SJCRH30 (cell line): ENCODE results near the gene MYMX. TPM values are rescaled to one million over a fixed set of nuclear protein-coding genes. Genes with fewer than 3 reads are reported as not detected.

Source experiments
- DNase-seq, 2 experiments: peaks; one replicate each; pipeline ENCODE4 v3.0.0-alpha.2; 2015 to 2020
- H3K27ac ChIP-seq: fragments of 250-450 bp; sonication (Bioruptor Pico); 2 replicates; pipeline ENCODE4 v1.5.1; 2020; ENCODE audit warnings: mild to moderate bottlenecking, moderate library complexity
- H3K27me3 ChIP-seq: fragments of 250-450 bp; sonication (Bioruptor Pico); 2 replicates; pipeline ENCODE4 v1.5.1; 2020; ENCODE audit warnings: mild to moderate bottlenecking, moderate library complexity
- H3K36me3 ChIP-seq: fragments of 250-450 bp; sonication (Bioruptor Pico); 2 replicates; pipeline ENCODE4 v1.5.1; 2020; ENCODE audit warnings: mild to moderate bottlenecking, moderate library complexity
- H3K4me1 ChIP-seq: fragments of 250-450 bp; sonication (Bioruptor Pico); 2 replicates; pipeline ENCODE4 v1.5.1; 2020; ENCODE audit warnings: mild to moderate bottlenecking, moderate library complexity
- H3K4me3 ChIP-seq: fragments of 250-450 bp; sonication (Bioruptor Pico); 2 replicates; pipeline ENCODE4 v1.5.1; 2020; ENCODE audit warnings: mild to moderate bottlenecking, moderate library complexity
- H3K9me3 ChIP-seq: fragments of 250-450 bp; sonication (Bioruptor Pico); replicated peaks from 2 replicates; pipeline ENCODE4 v1.5.1; 2020; ENCODE audit warnings: mild to moderate bottlenecking, moderate library complexity
- total RNA-seq: library from RNA; depleted of rRNA; stranded (reverse); fragments of >200 nt; shearing (Covaris generic); gene quantifications from 2 replicates; pipeline ENCODE4 v1.2.3, GENCODE V29; 2014

MYMX gene
- total RNA-seq, 1 experiment from 2014 or later, result 106 TPM

DNA sequence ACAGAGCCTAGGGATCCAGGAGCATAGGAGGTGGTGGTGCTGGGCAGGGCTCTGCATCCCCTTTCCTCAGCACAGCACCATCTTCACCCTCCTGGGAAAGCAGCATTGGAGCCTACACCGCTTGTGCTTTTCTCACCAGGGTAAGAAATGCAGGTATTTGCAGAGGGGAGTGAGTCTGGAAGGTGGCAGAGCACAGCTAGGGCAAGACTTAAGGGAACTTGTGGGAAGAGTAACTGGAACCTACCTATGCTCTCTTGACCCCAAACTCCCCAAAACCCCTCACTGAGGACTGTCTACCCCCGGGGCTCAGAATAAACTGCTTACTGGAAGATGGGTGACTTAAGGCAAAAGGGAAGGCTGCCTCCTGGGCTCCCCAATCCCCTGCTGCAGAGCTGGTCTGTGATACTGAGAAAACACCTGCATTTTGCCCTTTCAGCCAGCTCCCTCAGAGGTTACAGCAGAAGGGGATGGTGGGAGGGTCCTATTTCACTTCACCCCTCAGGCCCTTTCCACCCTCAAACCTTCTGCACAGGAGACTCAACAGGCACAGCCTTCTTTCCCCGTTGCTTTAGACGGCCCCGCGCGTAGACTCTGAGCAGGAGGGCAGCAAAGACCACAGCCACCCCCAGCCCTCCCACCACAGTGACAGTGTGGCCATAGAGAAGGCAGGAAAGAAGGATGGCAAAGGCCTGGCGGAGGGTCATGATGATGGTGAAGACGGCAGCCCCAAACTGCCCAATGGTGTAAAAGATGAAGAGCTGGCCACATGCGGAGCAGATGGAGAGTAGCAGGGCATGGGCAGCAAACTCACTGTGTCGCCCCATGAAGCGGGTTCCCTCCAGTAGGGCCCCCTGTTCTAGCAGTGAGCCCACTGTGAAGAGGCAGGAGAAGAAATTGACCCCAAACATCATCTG is 37.7 kb downstream of the MYMX start:
- Histone ChIP-seq H3K36me3 (peaks cover 62% of the 10 kb centered on the region), H3K27ac (no peak overlapping the region), H3K9me3 (no peaks in the 10 kb centered on the region), H3K27me3 (no peaks in the 10 kb centered on the region), H3K4me1 (peaks cover 7% of the 10 kb centered on the region), H3K4me3 (no peak overlapping the region)
- no peak for DNase-seq

DNA sequence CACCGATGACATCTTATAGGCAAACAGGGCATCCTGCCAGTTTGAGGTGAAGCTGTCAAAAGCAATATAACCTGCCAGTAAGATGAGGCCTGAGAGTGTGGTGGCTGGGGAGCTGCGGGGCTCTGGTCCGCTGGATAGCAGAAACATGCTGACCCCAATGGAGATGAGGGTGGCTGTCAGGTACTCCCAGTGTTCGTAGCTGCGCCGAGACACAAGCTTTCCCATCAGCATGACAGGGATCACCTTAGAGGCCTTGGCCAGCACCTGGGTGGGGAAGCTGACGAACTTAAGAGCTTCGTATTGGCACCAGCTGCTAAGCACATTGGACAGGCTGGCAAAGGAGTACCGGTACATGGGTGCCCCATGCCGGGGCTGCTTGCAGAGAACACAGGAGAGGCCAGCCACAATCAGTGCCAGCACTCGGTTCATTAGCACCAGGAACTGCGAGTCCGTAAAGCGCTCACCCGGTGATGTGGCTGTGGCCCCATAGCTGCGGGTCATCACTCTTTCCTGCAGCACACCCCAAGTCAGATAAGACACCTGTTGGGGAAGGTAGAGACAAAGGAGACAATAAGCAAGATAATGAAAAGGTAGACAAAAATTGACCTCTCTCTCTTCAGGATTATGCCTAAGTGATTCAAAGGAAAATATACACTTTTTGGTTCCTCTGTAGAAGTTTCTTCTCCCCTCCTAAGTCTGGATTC is 38.5 kb downstream of the MYMX start:
- no peaks in the 10 kb centered on the region for H3K27me3 ChIP-seq
- H3K27ac ChIP-seq, result no peak overlapping the region
- DNase-seq, result no peak
- no peak overlapping the region for H3K4me3 ChIP-seq
- H3K4me1 ChIP-seq, result peaks cover 7% of the 10 kb centered on the region
- H3K36me3 ChIP-seq, result peaks cover 54% of the 10 kb centered on the region
- H3K9me3 ChIP-seq, result no peaks in the 10 kb centered on the region

DNA sequence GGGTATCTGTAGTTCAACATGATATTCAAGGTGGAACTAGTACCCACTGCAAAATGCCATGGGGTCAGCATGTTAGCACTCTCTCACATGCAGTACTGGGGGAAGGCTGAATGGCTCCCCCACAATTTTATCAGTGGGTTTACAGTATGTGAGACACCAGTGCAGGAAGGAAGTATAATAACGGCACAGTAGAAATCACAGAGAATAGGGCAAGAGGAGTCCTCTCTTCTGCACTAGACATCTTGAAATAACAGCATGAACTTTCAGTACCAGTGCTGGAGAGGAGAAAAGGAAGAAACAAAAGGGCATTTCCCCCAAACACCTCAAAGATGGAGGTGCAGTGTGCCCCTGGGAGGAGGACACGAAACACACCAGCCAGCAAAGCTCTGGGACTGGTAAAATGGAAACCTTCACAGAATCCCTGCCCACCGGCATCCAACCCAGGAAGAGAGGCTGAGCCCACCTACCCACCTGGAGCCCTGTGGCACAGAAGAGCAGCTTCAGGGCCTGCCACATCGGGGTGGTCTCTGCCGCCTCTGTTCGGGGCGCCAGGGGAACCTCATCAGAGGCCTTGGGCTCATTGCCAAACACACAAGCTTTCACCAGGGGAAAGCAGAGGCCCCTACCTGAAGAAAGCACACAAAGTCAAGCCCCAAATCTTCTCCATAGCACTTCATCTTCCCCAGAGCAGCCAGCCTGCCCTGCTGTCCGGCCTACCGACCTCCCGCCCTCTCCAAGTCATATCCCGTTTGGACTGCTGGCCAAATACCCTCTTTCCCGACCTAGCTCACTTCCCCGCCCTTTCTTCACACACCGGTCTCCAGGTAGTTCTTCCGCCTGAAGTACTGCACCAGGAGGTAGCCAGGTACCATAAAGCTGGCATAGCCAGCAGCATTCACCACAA is 39.4 kb downstream of the MYMX start:
- DNase-seq, result no peak
- peaks cover 45% of the 10 kb centered on the region for H3K36me3 ChIP-seq

DNA sequence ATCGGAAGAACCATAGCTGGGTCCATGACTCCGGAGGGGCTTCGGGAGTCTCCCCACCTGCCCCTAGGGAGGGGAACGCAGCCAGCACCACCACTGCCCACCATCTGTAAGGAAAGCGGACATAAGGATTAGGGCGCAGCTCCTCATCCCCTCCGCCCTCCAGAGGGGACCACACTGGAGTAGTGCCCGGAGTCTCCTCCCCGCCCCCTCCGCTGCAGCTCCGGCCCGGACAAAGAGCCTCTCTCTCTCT is 40.0 kb downstream of the MYMX start:
- no peaks in the 10 kb centered on the region for H3K27me3 ChIP-seq
- peak overlapping the region; percentile 84 for H3K4me3 ChIP-seq
- no peak for DNase-seq
- peak overlapping the region; percentile 79 for H3K27ac ChIP-seq
- no peaks in the 10 kb centered on the region for H3K9me3 ChIP-seq
- H3K36me3 ChIP-seq, result peaks cover 40% of the 10 kb centered on the region
- H3K4me1 ChIP-seq, result peaks cover 7% of the 10 kb centered on the region

More for the DNA sequence above, 39.4 kb downstream of the MYMX start:
- Histone ChIP-seq H3K9me3 (no peaks in the 10 kb centered on the region), H3K27ac (peak overlapping the region; percentile 79; the same call in 1 of the 2 replicates), H3K4me1 (peaks cover 7% of the 10 kb centered on the region), H3K27me3 (no peaks in the 10 kb centered on the region), H3K4me3 (peak overlapping the region; percentile 84)

DNA sequence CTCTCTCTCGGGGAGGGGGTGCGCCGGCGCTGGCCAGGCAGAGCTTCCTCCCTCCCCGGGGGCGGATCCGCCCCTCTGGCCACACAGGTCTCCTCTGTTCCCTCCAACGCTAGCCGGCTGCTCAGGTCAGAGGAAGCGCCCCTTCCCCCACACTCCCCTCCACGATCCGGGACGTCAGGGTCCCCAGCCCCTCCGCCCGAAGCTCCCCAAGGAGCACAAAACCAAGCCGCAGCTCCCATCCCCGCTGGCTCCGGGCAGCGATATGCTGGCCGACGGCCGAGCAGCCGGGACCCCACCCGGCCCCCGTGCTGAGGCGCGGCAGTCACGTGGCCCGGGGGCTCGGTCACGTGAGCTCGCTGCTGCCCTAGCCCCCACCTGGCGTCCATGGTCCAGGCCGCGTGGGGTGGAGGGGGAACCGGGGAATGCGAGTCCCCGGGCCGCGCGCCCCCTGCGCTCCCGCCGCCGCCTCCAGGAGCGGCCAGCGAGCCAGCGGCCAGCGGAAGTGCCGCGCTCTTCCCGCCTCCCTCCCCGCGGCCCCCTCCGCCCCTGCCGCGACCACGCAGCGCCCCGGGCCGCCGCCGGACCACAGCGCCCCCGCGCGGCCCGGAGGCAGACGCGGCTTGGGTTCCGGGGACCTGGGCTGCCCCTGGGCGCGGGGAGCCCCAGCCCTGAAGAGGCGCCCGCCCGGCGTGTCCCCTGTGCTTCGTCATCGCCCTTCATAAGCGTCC is 40.5 kb downstream of the MYMX start, which contains the start of gene SLC35B2:
SLC35B2 (minus strand) TSS at position 504 of the 728 bp plus-strand sequence; CDS start at position 386, 118 bp downstream.
- Histone ChIP-seq H3K9me3 (no peaks in the 10 kb centered on the region), H3K27me3 (no peaks in the 10 kb centered on the region), H3K4me1 (peaks cover 7% of the 10 kb centered on the region), H3K27ac (peak within 1 kb of the TSS; percentile 79), H3K4me3 (peak within 1 kb of the TSS; percentile 84), H3K36me3 (peaks cover 35% of the 10 kb centered on the region)
- DNase-seq, result peak; percentile 82 to 84

DNA sequence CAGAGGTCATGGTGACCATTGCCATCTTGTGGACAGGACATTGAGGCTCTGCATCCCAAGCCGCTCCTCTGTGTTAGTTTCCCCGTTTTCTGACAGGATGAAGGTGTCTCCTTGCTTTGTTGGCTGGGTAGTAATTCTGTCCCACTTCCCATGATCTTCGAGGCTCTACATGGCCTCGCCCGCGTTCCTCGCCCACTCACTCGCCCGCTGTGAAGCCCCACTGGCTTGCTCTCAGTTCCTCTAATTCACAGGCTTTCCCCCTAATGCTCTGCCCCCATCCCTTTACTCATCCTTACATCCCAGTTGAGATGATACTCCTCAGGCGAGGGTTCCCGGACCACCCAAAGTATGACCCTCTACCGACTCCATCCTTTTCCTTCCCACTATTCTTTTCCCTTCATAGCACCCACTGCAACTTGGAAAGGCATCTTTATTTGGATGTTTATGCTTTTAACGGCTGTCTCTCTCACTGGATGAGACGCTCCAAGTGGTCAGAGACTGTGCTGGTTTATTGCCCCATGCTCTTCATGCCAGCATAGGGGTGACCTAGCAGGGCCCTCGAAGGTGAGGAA is 41.1 kb downstream of the MYMX start:
- Histone ChIP-seq H3K36me3 (peaks cover 28% of the 10 kb centered on the region), H3K4me3 (peak overlapping the region; percentile 84), H3K27ac (peak overlapping the region; percentile 79), H3K27me3 (no peaks in the 10 kb centered on the region), H3K9me3 (no peaks in the 10 kb centered on the region), H3K4me1 (peaks cover 7% of the 10 kb centered on the region)
- no peak for DNase-seq

DNA sequence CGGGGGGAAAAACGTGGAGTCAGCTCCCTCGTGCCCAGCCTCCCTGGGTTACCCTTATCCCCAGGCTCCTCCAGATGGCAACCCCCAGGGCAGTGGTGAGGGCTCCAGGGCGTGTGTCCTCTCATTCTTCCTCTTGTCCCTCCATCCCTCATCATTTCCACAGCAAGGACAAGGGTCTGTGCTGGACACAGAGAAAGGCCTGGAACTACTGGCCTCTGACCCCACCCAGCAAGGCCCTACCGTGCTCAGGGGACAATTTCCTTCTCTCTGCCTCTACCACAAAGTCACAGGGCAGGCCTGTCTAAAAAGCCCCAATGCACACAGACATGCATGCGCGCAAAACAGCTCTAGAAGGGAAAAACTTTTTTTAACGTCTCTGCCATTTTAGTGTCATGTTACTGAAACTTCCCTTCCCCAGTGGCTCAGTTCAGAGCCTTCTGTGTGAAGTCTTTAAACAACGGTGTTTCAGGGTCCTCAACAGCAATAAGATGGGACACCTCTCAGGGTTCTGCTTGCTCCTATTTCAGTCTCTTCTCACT is 41.7 kb downstream of the MYMX start:
- Histone ChIP-seq H3K27ac (no peak overlapping the region), H3K4me1 (peaks cover 7% of the 10 kb centered on the region), H3K4me3 (no peak overlapping the region), H3K27me3 (no peaks in the 10 kb centered on the region), H3K36me3 (peaks cover 23% of the 10 kb centered on the region), H3K9me3 (no peaks in the 10 kb centered on the region)
- DNase-seq, result no peak

DNA sequence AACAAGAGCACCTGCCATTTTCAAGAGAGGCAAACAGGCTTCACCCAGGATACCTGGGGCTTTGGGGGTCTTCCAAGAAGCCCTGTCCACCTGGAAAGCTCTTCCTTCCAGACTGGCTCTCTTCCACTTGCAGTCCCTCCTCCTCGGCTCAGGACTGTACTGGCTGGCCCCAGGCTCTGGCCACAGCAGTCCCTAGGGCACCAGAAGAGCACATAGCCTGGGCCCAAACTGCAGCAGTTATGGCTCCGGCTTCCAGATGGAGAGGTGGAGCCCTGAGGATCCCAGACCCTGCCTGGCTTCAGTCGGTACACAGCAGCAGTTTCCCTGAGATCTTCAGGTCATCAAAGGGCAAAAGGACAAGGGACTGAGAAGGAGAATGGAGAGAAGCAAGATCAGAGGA is 42.2 kb downstream of the MYMX start:
- peaks cover 10% of the 10 kb centered on the region for H3K4me1 ChIP-seq
- no peak overlapping the region for H3K27ac ChIP-seq
- peaks cover 17% of the 10 kb centered on the region for H3K36me3 ChIP-seq
- no peak for DNase-seq
- H3K4me3 ChIP-seq, result no peak overlapping the region
- H3K27me3 ChIP-seq, result no peaks in the 10 kb centered on the region
- H3K9me3 ChIP-seq, result no peaks in the 10 kb centered on the region

DNA sequence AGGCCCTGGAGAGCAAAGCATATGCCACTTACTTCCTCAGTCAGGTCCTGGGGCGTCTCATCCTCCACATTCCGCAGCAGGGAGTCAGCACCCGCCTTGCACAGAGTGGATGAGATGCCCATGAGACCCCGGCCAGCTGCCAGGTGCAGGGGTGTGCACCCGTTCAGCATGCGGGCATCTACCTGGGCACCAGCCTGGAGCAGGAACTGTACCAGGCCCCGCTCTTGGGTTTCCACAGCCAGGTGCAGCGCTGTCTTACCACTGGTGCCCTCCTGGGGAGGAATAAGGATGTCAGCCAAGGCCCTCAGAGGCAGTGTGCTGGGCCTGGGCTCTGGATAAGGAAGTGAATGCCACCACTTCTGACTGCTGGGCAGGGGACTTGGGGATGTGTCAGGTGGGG is 43.3 kb downstream of the MYMX start:
- H3K4me3 ChIP-seq, result no peak overlapping the region
- H3K27ac ChIP-seq, result no peak overlapping the region
- no peaks in the 10 kb centered on the region for H3K27me3 ChIP-seq
- H3K4me1 ChIP-seq, result peaks cover 17% of the 10 kb centered on the region
- DNase-seq, result no peak
- H3K36me3 ChIP-seq, result peaks cover 7% of the 10 kb centered on the region
- no peaks in the 10 kb centered on the region for H3K9me3 ChIP-seq

DNA sequence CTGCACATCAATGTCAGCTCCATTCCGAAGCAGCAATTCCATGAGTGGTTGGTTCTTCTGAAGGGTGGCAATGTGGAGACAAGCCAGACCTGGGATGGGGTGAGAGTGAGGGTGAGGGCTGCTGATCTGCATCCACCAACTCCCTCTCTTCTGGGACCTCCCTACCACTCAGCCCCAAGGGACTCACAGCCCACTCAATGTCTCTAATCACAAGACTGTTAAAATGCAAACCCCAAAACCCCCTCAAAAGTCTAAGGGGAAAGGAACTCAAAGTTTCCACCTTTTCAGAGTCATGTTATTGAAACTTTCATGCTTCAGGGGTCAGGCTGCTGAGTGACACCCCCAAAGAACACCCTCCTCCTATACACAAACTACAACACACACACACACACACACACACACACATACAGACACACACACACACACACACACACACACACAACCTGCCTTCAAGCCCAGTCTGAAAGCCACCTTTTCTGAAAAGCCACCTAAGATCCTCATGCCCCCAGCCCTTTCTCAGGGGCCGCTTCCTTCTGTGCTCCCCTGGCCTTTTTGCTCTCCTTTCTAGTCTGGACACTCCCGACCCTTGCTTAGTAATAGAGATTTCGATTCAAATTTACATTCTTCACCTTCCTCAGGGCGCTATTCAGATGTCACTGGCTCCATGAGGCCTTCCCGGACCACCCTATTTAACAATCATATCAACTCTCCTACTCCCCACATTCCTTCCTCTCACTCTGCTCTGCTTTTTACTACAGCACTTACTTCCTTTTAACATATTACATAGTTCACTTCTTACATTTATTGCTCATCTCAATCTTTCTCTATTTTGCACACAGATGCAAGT is 43.9 kb downstream of the MYMX start:
- Histone ChIP-seq H3K4me1 (peaks cover 17% of the 10 kb centered on the region), H3K36me3 (no peaks in the 10 kb centered on the region)

DNA sequence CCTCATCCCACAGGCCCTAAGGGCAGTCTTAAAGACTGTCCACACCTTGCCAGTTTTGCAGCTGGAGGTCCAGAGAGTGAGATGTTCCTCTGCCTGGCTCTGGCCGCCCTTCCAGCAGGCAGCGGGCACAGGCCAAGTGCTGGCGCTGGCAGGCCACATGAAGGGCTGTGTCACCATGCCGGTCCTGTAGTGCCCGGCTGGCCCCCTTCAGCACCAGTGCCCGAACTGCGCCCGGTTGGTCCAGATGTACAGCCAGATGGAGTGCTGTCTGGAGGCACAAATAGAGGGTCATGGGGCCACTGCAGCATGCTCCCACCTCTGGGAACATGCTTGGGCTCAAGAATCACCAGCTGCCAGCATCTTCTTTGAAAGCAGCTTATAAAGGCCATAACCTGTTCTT is 44.9 kb downstream of the MYMX start:
- Histone ChIP-seq H3K27ac (no peak overlapping the region), H3K9me3 (no peaks in the 10 kb centered on the region), H3K36me3 (no peaks in the 10 kb centered on the region), H3K4me3 (no peak overlapping the region), H3K4me1 (peaks cover 17% of the 10 kb centered on the region), H3K27me3 (no peaks in the 10 kb centered on the region)
- no peak for DNase-seq

More for the DNA sequence above, 43.9 kb downstream of the MYMX start:
- DNase-seq, result no peak
- no peak overlapping the region for H3K27ac ChIP-seq
- H3K4me3 ChIP-seq, result no peak overlapping the region
- H3K27me3 ChIP-seq, result no peaks in the 10 kb centered on the region
- no peaks in the 10 kb centered on the region for H3K9me3 ChIP-seq

DNA sequence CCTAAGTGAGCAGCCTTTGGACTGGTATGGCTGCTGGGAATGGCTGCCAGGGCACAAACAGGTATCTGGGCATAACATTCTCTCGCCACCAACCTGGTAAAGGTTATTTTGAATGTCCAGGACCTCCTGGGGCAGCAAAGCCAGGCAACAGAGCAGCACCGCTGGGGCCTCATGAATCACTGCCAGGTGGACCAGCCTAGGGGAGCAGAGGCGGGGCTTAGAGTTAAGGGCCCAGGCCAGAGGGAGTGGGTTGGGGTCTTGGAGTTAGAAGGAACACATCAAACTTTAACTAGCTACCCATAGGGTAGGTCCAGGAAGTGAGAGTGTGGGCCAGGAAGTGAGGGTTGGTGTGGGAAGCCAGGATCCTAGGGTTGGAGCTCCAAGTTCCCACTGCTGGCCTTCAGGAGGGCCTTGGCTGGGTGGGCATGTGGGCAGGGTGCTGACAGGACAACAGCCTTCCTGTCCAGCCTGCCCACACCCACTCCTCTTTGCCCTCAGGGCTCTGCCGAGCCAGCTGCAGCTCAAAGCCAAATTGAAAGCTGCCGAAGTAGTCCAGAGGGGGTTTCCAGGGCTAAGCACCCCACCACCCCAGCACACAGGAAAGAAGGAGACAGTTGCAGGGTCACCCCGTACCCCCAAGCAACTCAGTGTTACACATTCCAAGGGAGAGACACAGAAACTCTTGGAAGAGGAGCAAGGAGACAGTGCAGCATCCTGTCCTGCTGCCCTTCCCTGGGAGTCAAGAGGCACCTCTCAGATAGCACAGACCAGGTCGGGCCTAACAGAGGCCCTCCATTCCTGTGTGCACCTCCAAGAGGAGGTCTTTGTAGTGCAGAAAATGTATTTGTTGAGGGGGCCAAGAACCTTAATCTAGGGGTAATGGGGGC is 46.0 kb downstream of the MYMX start:
- H3K27me3 ChIP-seq, result no peaks in the 10 kb centered on the region
- no peaks in the 10 kb centered on the region for H3K36me3 ChIP-seq
- H3K9me3 ChIP-seq, result no peaks in the 10 kb centered on the region
- no peak overlapping the region for H3K4me3 ChIP-seq
- no peak overlapping the region for H3K27ac ChIP-seq
- H3K4me1 ChIP-seq, result peaks cover 15% of the 10 kb centered on the region
- DNase-seq, result no peak
